K562 (cell line): ENCODE data around the gene NLRP5. TPM values are rescaled to one million over a fixed set of nuclear protein-coding genes. Genes with fewer than 3 reads are reported as not detected.

Source experiments
- AFF1 ChIP-seq, 2 experiments: fragments of 450-650 bp; IDR thresholded peaks; 2 replicates each; pipeline ENCODE4 v1.6.1; 2018; ENCODE audit warnings: mild to moderate bottlenecking in 2 of 2, low read depth in 1 of 2; ENCODE audit not compliant: partially characterized antibody in 2 of 2
- BCLAF1 ChIP-seq, 2 experiments: fragments of 450-650 bp in 1 of 2; IDR thresholded peaks; 2 replicates each; pipeline ENCODE4 v1.6.1; 2011 to 2017; ENCODE audit warnings: low read depth in 2 of 2, antibody characterized with exemption in 1 of 2, borderline replicate concordance in 1 of 2, low read length in 1 of 2, mild to moderate bottlenecking in 1 of 2, mixed read lengths in 1 of 2; ENCODE audit not compliant: control insufficient read depth in 1 of 2
- CC2D1A ChIP-seq: fragments of 450-650 bp; IDR thresholded peaks from 2 replicates; pipeline ENCODE4 v1.6.1; 2017; ENCODE audit warnings: mild to moderate bottlenecking
- L3MBTL2 ChIP-seq: fragments of 450-650 bp; IDR thresholded peaks from 2 replicates; pipeline ENCODE4 v1.6.1; 2016; ENCODE audit warnings: mild to moderate bottlenecking, moderate library complexity
- PBX2 ChIP-seq, 2 experiments: IDR thresholded peaks in 1 of 2; conservative IDR thresholded peaks in 1 of 2; 2 replicates each; pipeline ENCODE4 v1.6.1; 2016; ENCODE audit warnings: low read depth in 2 of 2, mild to moderate bottlenecking in 1 of 2, missing compliant biosample characterization in 1 of 2, missing genetic modification characterization in 1 of 2, moderate library complexity in 1 of 2
- REST ChIP-seq, 2 experiments: fragments of 450-650 bp; formaldehyde crosslinking in 1 of 2; IDR thresholded peaks; 2 replicates each; pipeline versions ENCODE4 v1.4.0 to v1.6.1; 2014 to 2020; ENCODE audit warnings: mild to moderate bottlenecking in 2 of 2, borderline replicate concordance in 1 of 2, low read depth in 1 of 2
- ZNF354B ChIP-seq: fragments of 250-450 bp; sonication (Bioruptor Pico); IDR thresholded peaks from 2 replicates; pipeline ENCODE4 v1.4.0; 2020
- ZNF707 ChIP-seq: fragments of 250-450 bp; sonication (Bioruptor Pico); conservative IDR thresholded peaks from 2 replicates; pipeline ENCODE4 v1.8.0; 2022; ENCODE audit warnings: inconsistent platforms, mild to moderate bottlenecking, moderate library complexity
- polyA plus RNA-seq, 8 experiments: library from polyadenylated mRNA; depleted of rRNA in 4 of 8; stranded (reverse) in 5 of 8; unstranded in 3 of 8; fragments of >200 nt; fragmentation: Nextera tagmentation in 2 of 8; fragmentation: Illumina TruSeq in 1 of 8; extraction: Ambion mirVana in 2 of 8; extraction: Trizol in 1 of 8; gene quantifications; 2 replicates each; pipeline versions ENCODE4 v1.2.1 to v1.2.3, GENCODE V29; 2011 to 2014; ENCODE audit warnings: inconsistent platforms in 1 of 8, missing spikeins in 1 of 8
- total RNA-seq, 7 experiments: library from RNA; depleted of rRNA in 6 of 7; stranded (reverse); fragments of >200 nt in 6 of 7; fragmentation: Illumina TruSeq in 2 of 7; extraction: Trizol in 2 of 7; gene quantifications; 2 replicates each; pipeline versions ENCODE4 v1.2.1 to v1.2.3, GENCODE V29; 2011 to 2021; ENCODE audit warnings: low replicate concordance in 1 of 7

Gene NLRP5
- total and polyA plus RNA-seq, 9 of the 15 experiments (the other 6 are each of a cell fraction or from before 2014, with no cell fraction given): 0.04 to 0.07 TPM; not detected in 7

- TF ChIP-seq BCLAF1 (IDR thresholded peaks at IDR 0.05; ENCODE audit: borderline replicate concordance in 1 of 2, control insufficient read depth in 1 of 2, low read depth in 2 of 2, low read length in 1 of 2) (no peak), L3MBTL2 (no peak), ZNF354B (CRISPR knock-in tag) (no peak), REST (IDR thresholded peaks at IDR 0.05; ENCODE audit: borderline replicate concordance) (peak; percentile 66; the same call in 1 of the 2 replicates), REST (CRISPR knock-in tag; IDR thresholded peaks at IDR 0.05; ENCODE audit: low read depth) (no peak), CC2D1A (no peak), ZNF707 (CRISPR knock-in tag) (no peak), PBX2 (CRISPR knock-in tag; IDR thresholded peaks at IDR 0.05; ENCODE audit: low read depth) (no peak), PBX2 (tag; conservative IDR thresholded peaks at IDR 0.05; ENCODE audit: low read depth) (no peak), AFF1 (IDR thresholded peaks at IDR 0.05; ENCODE audit: low read depth in 1 of 2, partially characterized antibody in 2 of 2) (no peak)
These were observed 89.9 kb downstream of the NLRP5 start (continued) for GRCh38 chr19:56076498-56076897.
